Esophagus squamous epithelium (tissue), 5 donors: ENCODE results near the gene UGGT1. TPM values are rescaled to one million over a fixed set of nuclear protein-coding genes. Genes with fewer than 3 reads are reported as not detected.

Experiments used
- DNase-seq: peaks from one replicate; lab custom pipeline; 2025; lab: John Stamatoyannopoulos, UW
- H3K27ac ChIP-seq, 4 donors: fragments of 200-600 bp; sonication (generic); one replicate each; pipeline ENCODE4 v1.5.1; 2016 to 2019; ENCODE audit warnings: mild to moderate bottlenecking in 1 of 4
- H3K27me3 ChIP-seq, 4 donors: fragments of 200-600 bp; sonication (generic); 1 replicate in 3 of 4; 2 replicates in 1 of 4; pipeline versions ENCODE4 v1.5.1 to v1.6.0; 2017 to 2021; ENCODE audit warnings: antibody characterized with exemption in 1 of 4
- H3K36me3 ChIP-seq, 3 donors: fragments of 200-600 bp; sonication (generic); one replicate each; pipeline ENCODE4 v1.5.1; 2016 to 2019
- H3K4me1 ChIP-seq, 3 donors: fragments of 200-600 bp; sonication (generic); one replicate each; pipeline ENCODE4 v1.5.1; 2017 to 2019
- H3K4me3 ChIP-seq, 4 donors: fragments of 200-600 bp; sonication (generic); 1 replicate in 3 of 4; 2 replicates in 1 of 4; pipeline ENCODE4 v1.5.1; 2016 to 2019; ENCODE audit warnings: mild to moderate bottlenecking in 2 of 4, moderate library complexity in 1 of 4
- H3K9me3 ChIP-seq, 3 donors: fragments of 200-600 bp; sonication (generic); one replicate each; pipeline ENCODE4 v1.5.1; 2016 to 2019
- CTCF ChIP-seq, 6 experiments: fragments of 450-650 bp in 4 of 6; fragments of 200-600 bp in 2 of 6; sonication (generic) in 2 of 6; IDR thresholded peaks; one replicate each; pipeline ENCODE4 v1.5.1; 2016 to 2019; ENCODE audit warnings: antibody characterized with exemption in 6 of 6, mild to moderate bottlenecking in 4 of 6, moderate library complexity in 4 of 6
- POLR2A ChIP-seq, 4 donors: fragments of 450-650 bp; IDR thresholded peaks; one replicate each; pipeline ENCODE4 v1.6.1; 2017; ENCODE audit warnings: antibody characterized with exemption in 4 of 4, mild to moderate bottlenecking in 4 of 4, moderate library complexity in 3 of 4
- WGBS, 2 donors: methylation state at CpG; one replicate each; pipeline ENCODE4 v1.1.5; 2018; 5-methylcytosine and 5-hydroxymethylcytosine counted together
- intact Hi-C: fragments of 100-400 bp; cut with DNase I; formaldehyde crosslinking; loops from one replicate; pipeline ENCODE4 v1.15.0; 2022
- total RNA-seq, 4 donors: library from RNA; depleted of rRNA; stranded (reverse); fragments of >200 nt; gene quantifications; one replicate each; pipeline ENCODE4 v1.1.0, GENCODE V29; 2016
- donor health status: DM: yes; HTN: yes; CAD: no.

UGGT1 gene
- total RNA-seq, 4 donors from 2014 or later, result 30.1 to 44.7 (median 42.1) TPM

GRCh38 chr2:128134573-128134972 lies 43.6 kb downstream of the UGGT1 start:
- H3K4me3 ChIP-seq, result no peak overlapping the region
- no peak overlapping the region for H3K27ac ChIP-seq
- no peaks in the 10 kb centered on the region for H3K27me3 ChIP-seq
- intact Hi-C loops, result no loop called here
- DNase-seq, result no peak
- TF ChIP-seq POLR2A (IDR thresholded peaks at IDR 0.05) (no peak), CTCF (IDR thresholded peaks at IDR 0.05) (no peak)
- H3K9me3 ChIP-seq, result no peaks in the 10 kb centered on the region
- 85% methylated on average over 5 of the region's 5 CpGs for WGBS, 2 donors
- H3K4me1 ChIP-seq, result no peaks in the 10 kb centered on the region
- H3K36me3 ChIP-seq, result peaks cover 3 to 99% (median 55%) of the 10 kb centered on the region in 3 donors

- peaks cover 16 to 100% (median 51%) of the 10 kb centered on the region in 3 donors for H3K36me3 ChIP-seq
- intact Hi-C loops, result no loop called here
- no peak for DNase-seq
- no peak overlapping the region for H3K4me3 ChIP-seq
- H3K27me3 ChIP-seq, result no peaks in the 10 kb centered on the region
- H3K4me1 ChIP-seq, result no peaks in the 10 kb centered on the region
- no peak overlapping the region for H3K27ac ChIP-seq
- no peak for TF ChIP-seq POLR2A (IDR thresholded peaks at IDR 0.05)
- no peak for TF ChIP-seq CTCF (IDR thresholded peaks at IDR 0.05)
- WGBS, 2 donors, result 100% methylated on average over 1 to 3 of the region's 3 CpGs
- no peaks in the 10 kb centered on the region for H3K9me3 ChIP-seq
Measured at GRCh38 chr2:128137094-128137616, 46.2 kb downstream of the UGGT1 start.

- DNase-seq, result no peak
- intact Hi-C loops, result no loop called here
- Histone ChIP-seq H3K4me3 (no peak overlapping the region), H3K4me1 (no peaks in the 10 kb centered on the region), H3K36me3 (peaks cover 16 to 98% (median 37%) of the 10 kb centered on the region in 3 donors), H3K27me3 (no peaks in the 10 kb centered on the region), H3K9me3 (no peaks in the 10 kb centered on the region), H3K27ac (no peak overlapping the region)
- no peak for TF ChIP-seq POLR2A (IDR thresholded peaks at IDR 0.05)
- no peak for TF ChIP-seq CTCF (IDR thresholded peaks at IDR 0.05)
- WGBS, 2 donors, result 80 to 96% methylated on average over 3 to 8 of the region's 9 CpGs
Measured at GRCh38 chr2:128139624-128140023, 48.6 kb downstream of the UGGT1 start.

GRCh38 chr2:128145651-128146050 lies 54.7 kb downstream of the UGGT1 start:
- Histone ChIP-seq H3K4me3 (no peak overlapping the region), H3K4me1 (no peaks in the 10 kb centered on the region), H3K36me3 (peaks cover 7 to 97% (median 17%) of the 10 kb centered on the region in 3 donors), H3K27me3 (no peaks in the 10 kb centered on the region), H3K27ac (no peak overlapping the region), H3K9me3 (no peaks in the 10 kb centered on the region)
- DNase-seq, result no peak
- 78 to 94% methylated on average over 3 of the region's 3 CpGs for WGBS, 2 donors
- no peak for TF ChIP-seq CTCF (IDR thresholded peaks at IDR 0.05)
- TF ChIP-seq POLR2A (IDR thresholded peaks at IDR 0.05), result no peak
- intact Hi-C loops, result no loop called here

- Histone ChIP-seq H3K9me3 (no peaks in the 10 kb centered on the region), H3K36me3 (peaks cover 3 to 98% (median 11%) of the 10 kb centered on the region in 3 donors), H3K27me3 (no peaks in the 10 kb centered on the region), H3K4me3 (no peak overlapping the region), H3K4me1 (no peaks in the 10 kb centered on the region), H3K27ac (no peak overlapping the region)
- 83 to 85% methylated on average over 3 of the region's 3 CpGs for WGBS, 2 donors
- no peak for DNase-seq
- TF ChIP-seq CTCF (IDR thresholded peaks at IDR 0.05), result no peak
- no peak for TF ChIP-seq POLR2A (IDR thresholded peaks at IDR 0.05)
- intact Hi-C loops, result no loop called here
Measured at GRCh38 chr2:128153786-128154185, 62.8 kb downstream of the UGGT1 start.
